Activated CD4-positive, alpha-beta T cell treated with anti-CD3 and anti-CD28 coated beads for 24 hours (primary cell): ENCODE results near the gene MICOS13.

Source experiments
- DNase-seq, 2 donors: peaks; one replicate each; pipeline ENCODE4 v3.0.0-alpha.2; 2020; ENCODE audit warnings: low read depth in 2 of 2

MICOS13 gene

DNA sequence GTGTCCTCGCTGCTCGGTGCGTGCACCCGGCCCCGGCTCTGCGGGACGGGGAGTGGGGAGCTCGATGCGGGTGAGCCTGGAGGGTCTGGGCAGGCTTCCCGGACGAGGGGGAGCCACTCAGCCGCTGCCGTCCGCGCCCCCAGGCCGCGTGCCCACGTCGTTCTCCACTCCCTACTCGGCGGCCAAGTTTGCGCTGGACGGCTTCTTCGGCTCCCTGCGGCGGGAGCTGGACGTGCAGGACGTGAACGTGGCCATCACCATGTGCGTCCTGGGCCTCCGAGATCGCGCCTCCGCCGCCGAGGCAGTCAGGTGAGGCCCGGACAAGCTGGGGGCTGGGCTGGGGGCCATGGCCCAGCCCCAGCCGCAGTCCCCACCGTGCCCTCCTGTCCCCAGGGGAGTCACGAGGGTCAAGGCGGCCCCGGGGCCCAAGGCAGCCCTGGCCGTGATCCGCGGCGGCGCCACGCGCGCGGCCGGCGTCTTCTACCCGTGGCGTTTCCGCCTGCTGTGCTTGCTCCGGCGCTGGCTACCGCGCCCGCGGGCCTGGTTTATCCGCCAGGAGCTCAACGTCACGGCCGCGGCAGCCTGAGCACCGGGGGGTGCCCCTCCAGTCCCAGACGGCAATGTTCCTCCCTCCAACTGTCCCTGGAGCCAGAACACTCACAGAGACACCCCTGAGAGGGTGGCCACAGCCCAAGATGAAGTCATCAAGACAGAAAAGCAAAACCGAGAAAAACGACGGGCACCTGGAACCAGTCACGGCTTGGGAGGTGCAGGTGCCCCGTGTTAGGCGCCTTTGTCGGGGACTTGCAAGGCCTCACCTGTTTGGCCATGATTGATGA lies 7.3 kb upstream of the MICOS13 start:
- DNase-seq, result no peak

DNA sequence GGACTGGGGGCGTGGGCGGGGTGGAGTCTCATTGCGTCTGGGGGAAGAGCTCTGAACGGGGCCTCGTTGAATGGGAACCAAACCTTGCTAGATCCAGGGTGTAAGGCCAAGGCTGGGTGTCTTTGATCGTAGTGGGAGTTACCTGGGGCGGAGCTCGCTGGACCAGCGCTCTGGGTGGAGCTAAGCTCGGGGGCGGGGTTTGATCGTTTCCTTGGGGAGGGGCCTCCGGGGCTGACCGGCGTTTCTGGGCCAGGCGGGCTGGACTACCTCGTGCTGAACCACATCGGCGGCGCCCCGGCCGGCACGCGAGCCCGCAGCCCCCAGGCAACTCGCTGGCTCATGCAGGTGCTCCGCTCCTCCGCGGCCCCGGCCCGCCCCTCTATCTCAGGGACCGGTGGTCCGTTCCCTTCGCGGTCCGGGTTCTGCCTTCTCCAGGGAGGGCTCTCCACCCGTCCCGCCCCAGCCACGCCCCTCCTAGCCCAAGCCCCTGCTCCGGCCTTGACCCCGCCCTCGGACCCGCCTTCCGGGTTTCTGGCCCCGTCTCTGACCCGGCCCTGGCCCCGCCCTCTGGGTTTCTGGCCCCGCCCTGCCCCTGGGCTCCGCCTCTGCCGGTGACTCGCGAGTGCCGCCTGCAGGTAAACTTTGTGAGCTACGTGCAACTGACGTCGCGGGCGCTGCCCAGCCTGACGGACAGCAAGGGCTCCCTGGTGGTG lies 6.5 kb upstream of the MICOS13 start:
- DNase-seq, result peak; percentile 100

DNA sequence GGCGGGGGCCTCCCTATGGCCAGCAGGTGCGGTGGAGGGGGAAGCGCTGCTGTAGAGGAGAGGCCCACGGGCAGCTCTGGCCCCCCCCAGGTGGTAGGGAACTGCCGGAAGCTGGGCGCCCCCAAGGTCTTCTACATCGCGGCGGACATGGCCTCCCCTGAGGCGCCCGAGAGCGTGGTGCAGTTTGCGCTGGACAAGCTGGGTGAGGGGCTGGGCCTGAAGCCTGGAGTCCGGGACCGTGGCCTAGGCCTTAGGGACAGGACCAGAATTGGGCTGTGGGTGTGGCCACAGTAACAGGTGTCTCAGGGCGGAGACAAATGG lies 6.0 kb upstream of the MICOS13 start:
- DNase-seq, result no peak

DNA sequence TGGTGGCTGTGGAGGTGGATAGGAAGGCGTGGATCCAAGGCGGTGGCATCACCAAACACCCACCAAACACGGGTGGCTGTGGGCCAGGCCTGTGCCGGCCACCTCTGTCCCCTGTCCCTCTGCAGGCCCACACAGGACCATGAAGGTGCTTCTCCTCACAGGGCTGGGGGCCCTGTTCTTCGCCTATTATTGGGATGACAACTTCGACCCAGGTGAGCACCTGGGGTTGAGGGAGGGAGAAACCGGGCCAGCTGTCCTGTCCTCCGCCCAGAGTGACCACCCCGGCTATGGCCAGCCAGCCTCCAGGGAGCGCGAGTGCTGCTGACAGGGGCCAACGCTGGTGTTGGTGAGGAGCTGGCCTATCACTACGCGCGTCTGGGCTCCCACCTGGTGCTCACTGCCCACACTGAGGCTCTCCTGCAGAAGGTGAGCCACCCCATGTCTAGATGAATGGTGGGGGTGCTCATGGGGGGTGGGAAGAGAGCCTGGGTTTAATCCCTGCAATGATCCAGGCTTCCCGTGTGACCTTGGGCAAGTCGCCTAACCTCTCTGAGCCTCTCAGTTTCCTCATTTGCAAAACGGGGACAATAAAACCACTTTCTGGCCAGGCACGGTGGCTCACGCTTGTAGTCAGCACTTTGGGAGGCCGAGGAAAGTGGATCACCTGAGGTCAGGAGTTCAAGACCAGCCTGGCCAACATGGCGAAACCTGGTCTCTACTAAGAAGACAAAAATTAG lies 4.5 kb upstream of the MICOS13 start:
- DNase-seq, result no peak

DNA sequence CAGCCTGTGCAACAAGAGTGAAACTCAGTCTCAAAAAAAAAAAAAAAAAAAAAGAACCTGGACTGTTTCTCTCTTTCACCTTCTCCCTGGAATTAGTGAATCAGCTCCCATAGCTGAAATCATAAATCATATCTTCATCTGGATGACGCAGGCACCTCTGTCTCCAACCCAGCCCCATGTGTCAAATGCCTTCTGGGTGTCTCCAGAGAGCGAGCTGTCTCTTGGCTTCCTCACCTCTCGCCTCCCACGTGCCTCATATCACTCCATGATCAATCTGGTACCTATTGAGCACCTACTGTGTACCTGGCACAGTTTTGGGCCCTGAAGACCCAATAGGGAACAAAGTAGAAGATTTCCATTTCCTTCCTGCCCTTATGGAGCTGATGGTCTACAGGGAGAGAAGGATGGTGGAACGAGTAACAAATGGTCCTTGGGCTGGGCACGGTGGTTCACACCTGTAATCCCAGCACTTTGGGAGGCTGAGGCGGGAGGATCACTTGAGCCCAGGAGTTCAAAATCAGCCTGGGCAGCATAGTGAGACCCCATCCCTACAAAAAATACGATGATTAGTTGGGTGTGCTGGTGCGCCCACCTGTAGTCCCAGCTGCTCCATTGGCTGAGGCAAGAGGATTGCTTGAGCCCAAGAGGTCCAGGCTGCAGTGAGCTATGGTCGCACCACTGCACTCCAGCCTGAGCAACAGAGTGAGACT lies 3.0 kb upstream of the MICOS13 start:
- no peak for DNase-seq

DNA sequence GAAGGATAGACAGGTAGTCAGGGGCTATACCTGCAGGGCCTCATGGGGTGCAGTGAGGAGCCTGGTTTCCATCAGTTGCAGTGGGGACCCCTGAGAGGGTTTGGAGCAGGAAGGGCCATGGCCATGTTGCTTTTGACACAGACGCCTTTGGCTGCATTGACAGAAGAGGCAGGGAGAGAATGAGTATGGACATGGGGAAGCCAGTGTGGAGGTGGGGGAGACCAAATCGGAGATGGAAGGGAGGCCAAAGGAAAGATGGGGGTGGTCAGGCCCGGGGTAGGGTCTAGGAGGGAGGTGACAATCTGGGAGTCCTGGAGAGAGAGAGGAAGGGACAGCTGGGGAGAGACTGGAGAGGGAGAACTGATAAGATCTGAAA lies 1.8 kb upstream of the MICOS13 start:
- no peak for DNase-seq

DNA sequence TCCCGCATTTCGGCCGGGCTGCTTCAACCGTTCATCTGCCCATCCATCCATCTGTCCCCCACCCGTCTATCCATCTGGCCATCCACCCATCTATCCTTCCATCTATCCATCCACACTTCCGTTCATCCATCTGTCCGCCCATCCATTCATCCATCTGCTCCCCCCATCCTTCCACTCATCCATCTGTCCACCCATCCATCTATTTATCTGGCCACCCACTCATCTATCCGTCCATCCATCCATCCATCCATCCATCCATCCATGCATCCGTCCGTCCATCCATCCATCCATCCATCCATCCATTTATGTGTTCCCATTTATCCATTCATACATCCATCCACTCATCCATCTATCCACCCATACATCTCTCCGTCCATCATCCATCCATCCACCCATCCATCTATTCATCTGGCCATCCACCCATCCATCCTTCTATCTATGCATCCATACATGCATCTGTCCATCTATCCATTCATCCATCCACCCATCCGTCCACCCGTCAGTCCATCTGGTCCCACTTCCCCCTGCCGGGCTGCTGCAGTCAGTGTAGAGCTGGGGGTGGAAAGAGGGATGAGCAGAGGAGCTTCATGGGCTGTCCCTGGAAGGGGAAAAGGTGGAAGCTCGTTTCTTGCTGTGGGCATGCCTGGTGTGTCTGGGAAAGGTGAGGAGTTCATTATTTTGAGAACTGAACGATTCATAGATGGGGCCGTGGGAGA lies 1.2 kb upstream of the MICOS13 start:
- no peak for DNase-seq

DNA sequence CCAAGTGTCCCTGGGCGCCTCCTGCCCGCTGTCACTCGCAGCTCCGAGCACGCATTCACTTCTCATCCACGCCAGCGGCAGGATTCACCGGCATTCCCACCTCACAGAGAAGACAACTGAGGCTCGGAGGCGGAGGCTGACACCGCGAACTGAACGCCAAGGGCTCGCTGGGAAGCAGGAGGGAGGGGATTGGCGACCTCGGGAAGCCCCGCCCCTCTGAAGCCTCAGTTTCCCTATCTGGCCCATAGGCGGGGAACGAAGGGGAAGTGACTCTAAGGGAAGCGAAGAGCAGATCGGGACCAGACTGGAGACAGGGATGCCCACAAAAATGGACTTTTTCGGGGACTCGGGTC lies 256 bp downstream of the MICOS13 start:
- no peak for DNase-seq

DNA sequence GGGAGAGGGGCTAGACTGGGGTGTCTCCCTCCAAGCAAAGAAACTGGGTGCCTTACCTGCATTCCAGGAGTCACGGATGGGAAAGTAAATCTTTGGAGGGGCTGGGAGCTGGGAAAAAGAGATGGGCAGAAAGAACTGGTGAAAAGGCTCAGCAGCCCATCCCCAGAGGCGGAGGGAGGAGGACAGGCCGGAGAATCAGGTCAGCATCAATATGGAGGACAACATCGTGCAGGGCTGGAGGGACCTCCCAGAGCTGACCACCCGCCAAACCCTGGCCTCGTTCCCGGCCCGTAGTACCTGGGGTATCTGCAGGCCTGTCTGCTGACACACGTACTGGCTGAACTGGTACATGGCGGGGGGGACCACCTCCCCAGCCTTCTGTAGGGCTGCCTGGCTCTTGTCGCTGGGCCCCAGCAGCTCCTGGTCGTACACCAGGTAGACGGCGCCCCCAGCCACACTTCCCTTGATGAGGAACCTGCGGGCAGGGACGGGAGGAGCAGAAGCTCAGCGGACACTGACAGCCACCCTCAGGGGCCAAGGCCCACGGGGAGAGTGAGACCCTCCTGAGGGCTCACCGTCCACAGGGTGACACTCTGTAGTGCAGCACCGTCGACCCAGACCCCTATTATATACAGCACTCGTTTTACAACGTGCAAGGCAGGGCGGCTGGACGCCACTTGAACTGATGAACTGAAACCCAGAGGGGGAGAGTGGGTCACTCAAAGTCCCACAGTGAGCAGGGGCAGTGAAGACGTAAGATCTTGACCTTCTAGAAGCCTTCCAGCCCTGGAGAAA lies 830 bp downstream of the MICOS13 start:
- DNase-seq, result no peak

DNA sequence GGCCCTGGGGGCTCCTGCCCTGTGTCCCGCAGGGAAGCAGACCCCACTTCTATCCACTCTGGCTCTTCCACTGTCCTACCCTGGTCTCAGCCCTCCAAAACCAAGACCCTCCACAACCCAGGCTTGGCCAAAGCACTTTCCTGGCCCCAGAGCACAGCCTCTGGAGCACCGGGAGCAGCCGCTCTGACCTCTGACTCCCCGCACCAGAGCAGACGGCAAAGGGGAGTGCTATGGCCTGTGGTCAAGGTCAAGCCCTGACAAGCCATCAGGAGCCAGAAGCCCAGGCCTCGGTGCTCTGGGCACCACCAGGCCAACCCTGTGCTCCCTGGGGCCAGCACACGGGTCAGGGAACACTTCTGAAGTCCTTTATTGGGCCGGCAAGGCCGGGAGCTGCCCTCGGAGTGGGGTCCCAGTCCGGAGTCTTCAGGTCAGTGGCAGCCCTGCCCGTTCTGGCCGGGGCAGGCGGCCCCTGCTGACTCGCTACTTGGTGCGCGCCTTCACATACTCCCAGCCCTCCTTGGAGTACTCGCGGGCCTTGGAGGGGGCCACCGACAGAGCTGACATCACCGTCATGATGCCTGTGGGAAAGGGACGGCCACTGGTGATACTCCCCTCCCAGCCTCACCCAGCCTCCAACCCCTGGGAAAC lies 2.1 kb downstream of the MICOS13 start:
- DNase-seq, result no peak

DNA sequence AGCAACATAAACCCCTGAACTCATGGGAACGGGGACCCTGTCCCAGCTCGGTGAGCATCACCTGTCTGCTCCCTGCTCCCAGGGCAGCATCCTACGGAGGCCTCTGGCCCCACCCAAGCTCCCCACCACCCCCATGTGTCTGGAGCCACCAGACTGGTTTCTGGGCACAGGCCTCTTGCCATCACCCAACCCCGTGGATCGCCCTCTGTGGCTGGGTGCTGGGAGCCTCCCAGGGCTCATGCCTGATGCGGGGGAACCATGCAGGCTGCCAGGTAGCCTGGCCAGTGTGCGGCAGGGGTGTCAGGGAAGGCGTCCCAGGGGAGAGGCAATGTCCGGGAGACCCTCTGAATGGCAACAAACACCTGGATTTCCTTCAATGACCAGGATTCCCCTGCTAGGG lies 2.7 kb downstream of the MICOS13 start:
- no peak for DNase-seq

DNA sequence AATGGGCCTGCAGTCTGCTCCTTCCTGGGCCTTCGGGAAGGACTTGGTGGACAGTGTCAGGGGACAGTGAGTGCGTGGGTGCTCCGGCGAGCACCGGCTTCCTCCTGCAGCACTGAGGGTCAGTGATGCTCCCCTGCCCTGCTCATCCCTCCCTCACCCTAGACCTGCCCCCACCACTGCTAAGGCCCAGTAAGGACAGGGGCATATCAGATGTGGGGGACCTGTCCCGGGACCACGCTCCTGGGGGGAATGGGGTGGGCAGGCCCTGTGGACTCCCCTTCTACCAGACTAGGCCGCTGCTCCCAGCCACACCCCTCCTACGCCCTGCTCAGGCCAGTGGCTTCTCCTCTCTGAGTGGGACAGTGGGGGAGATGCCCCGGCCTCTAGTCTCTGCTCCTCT lies 3.2 kb downstream of the MICOS13 start:
- DNase-seq, result no peak

DNA sequence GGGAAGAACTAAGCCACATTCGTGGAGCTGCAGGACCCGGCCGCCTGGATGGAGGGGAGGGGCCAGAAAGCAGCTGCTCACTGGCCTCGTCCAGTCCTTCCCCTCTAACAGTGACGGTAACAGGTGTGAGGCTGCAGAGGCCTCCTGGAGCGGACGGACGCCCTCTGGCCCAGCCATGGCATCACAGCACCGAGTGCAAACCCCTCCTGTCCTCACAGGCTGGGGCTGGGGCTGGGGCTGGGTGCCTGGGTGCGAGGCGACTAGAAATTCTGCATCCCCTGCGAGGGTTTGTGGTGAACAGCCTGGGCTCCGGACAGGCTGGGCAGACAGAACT lies 3.6 kb downstream of the MICOS13 start:
- no peak for DNase-seq

DNA sequence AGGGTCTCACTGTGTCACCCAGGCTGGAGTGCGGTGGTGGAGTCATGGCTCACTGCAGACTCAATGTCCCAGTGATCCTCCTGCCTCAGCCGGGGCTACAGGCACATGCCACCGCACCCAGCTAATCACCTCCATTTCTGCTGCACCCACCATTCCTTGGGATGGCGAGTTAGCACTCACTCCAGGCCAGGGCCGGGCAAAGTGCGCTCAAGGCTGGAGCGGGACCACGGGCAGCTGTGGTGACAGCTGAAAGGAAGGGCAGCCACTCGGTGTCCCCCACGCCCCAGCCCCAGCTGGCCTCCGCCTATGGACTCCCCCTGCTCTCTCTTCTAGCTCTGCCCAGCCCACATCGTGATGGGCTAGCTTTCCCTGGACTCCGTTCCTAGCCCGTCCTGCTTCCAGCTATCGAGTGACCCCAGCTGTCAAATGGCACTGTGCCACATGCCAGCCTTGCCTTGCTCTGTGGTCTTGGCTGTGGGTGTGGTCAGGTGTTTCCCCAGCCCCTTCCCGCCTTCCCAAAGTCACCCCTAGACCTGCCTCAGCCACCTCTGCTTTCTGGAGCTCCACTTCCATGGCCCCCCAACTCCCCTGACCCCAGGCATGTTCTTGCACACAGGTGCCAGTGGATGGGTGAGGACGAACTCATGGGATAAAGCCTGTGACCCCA lies 4.1 kb downstream of the MICOS13 start:
- no peak for DNase-seq

DNA sequence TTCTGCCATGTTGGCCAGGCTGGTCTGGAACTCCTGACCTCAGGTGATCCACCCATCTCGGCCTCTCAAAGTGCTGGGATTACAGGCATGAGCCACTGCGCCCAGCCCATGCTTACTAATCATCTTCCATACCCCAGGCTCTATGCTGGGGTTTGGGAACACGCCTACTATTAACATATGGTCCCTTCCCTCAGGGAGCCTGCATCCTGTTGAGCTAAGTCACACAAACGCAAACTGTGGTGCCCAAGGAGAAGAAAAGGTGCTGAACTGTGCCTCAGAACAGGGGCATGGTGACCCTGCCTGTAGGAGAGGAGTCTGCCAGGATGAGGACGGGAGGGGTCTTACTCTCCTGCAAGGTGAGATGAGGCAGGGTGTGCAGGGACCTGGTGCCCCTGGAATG lies 5.6 kb downstream of the MICOS13 start:
- DNase-seq, result no peak

DNA sequence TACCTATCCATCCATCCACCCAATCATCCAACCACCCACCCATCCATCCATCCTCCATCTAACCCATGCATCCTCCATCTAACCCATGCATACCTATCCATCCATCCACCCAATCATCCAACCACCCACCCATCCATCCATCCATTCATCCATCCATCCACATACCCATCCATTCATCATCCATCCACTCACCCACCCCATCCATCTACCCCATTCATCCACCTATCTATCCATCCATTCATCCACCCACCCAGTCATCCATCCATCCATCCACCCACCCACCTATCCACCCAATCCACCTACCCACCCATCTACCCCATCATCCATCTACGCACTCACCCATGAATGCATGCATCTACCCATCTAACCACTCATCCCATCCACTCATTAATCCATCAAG lies 6.6 kb downstream of the MICOS13 start:
- DNase-seq, result no peak

DNA sequence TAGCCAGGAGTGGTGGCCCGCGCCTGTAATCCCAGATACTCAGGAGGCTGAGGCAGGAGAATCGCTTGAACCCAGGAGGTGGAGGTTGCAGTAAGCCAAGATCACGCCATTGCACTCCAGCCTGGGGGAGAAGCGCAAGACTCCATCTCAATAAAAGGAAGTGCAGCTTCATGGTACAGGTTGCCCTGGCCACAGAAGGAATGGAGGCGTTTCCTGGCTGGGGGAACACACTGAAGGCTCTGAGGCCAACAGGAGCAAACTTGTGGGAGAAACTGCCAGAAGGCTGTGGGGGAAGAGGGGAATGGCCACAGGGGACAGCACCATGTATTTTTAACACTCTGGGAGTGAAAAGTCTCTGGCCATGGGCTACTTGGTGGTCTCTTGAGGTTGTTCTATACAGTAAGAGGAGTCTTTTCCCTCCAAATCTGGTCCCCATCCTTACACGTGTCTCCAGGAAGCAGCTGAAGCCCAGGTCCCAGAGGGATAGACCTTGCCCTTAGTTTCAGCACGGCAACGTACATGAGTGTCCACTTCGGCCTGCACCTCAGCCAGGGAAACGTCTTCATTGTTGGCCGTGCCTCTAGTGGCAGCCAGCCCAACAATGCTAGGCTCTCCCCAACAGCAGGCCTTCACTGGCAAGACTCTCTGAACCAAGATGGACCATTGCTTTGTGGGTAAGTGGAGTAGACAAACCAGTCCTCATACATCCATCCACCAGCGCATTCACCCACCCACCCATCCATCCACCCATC lies 7.4 kb downstream of the MICOS13 start:
- DNase-seq, result no peak

DNA sequence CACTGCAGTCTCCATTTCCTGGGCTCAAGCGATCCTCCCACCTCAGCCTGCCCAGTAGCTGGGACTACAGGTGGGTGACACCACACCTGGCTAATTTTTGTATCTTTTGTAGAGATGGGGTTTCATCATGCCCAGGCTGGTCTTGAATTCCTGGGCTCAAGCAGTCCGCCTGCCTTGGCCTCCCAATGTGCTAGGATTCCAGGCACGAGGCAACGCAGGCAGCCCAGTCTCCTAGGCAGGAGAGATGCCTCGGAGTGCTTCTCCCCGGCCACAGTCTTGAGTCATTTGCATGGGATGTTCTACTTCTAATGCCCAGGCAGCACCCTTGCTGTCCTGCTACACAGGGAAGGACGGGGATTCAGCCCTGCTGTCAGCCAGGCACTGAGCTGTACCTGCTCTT lies 8.7 kb downstream of the MICOS13 start:
- DNase-seq, result no peak

DNA sequence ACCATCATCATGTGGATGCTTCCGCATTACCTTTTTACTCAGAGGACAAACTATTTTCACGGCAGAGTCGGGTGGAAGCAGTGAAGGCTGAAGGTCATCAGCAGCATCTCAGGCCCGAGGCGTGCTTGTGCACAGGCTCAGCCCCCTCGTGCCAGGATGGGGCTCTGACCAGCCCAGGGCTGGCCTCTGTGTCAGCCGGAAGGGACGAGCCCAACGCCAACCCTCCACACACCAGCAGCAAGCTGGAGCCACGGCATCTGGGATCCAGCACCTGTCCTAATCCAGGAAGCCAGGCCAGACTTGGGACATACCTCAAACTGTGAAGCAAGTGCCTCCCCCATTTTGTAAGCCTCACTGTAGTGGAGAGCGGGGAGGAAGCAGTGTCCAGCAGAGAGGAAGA lies 11.1 kb downstream of the MICOS13 start:
- DNase-seq, result no peak
